Measurements from ENCODE around the gene CCDC32.

The CCDC32 gene

GRCh38 chr15:40506964-40507571, 57.8 kb downstream of the CCDC32 start:
- no peak overlapping the region for H3K4me3 ChIP-seq (ENCODE audit: low read depth, low read length)
- peak; percentile 84 for DNase-seq (ENCODE audit: low read depth)
- peak; percentile 51; the same call in 1 of the 2 replicates for TF ChIP-seq MAX (IDR thresholded peaks at IDR 0.05; ENCODE audit: low read depth, low read length)
- no peak for TF ChIP-seq POLR2A (IDR thresholded peaks at IDR 0.05; ENCODE audit: extremely low read depth, insufficient read length)
- TF ChIP-seq CTCF (IDR thresholded peaks at IDR 0.05; ENCODE audit: low read depth, low read length): peak; percentile 72
- TF ChIP-seq MYC (IDR thresholded peaks at IDR 0.05; ENCODE audit: low read depth, low read length): no peak

All from NB4 (cell line).